CD4-positive, alpha-beta T cell treated with Interleukin-15 for 1 hour (primary cell): ENCODE measurements around the gene RC3H2.
"Not testable (repeated sequence)": the region's sequence is repeated elsewhere in the genome, so short reads cannot be mapped to it uniquely, and the experiment has no call there.

ENCODE experiments used
- DNase-seq: peaks from one replicate; pipeline ENCODE4 v3.0.0-alpha.2; 2020

RC3H2 gene

GRCh38 chr9:122837266-122837850, 67.8 kb downstream of the RC3H2 start:
- DNase-seq = no peak

- DNase-seq = no peak
These were observed 69.8 kb downstream of the RC3H2 start for GRCh38 chr9:122835313-122835731.

GRCh38 chr9:122832194-122832593, 73.0 kb downstream of the RC3H2 start:
- DNase-seq = no peak

GRCh38 chr9:122828965-122829284, 76.2 kb downstream of the RC3H2 start:
- DNase-seq = not testable (repeated sequence)

GRCh38 chr9:122827761-122828093, 77.4 kb downstream of the RC3H2 start:
- no peak for DNase-seq

- no peak for DNase-seq
These were observed 82.2 kb downstream of the RC3H2 start for GRCh38 chr9:122822938-122823337.

GRCh38 chr9:122822056-122822455, 83.1 kb downstream of the RC3H2 start:
- DNase-seq = no peak

- no peak for DNase-seq
These were observed 83.7 kb downstream of the RC3H2 start for GRCh38 chr9:122821278-122821943.

- DNase-seq = no peak
These were observed 84.7 kb downstream of the RC3H2 start for GRCh38 chr9:122820490-122820845.

GRCh38 chr9:122819791-122820489, 85.2 kb downstream of the RC3H2 start:
- no peak for DNase-seq

- DNase-seq = no peak
These were observed 85.8 kb downstream of the RC3H2 start for GRCh38 chr9:122819326-122819725.

GRCh38 chr9:122816163-122816867, 88.8 kb downstream of the RC3H2 start:
- peak; percentile 43 for DNase-seq

GRCh38 chr9:122815544-122815943, 89.6 kb downstream of the RC3H2 start:
- DNase-seq = no peak

- no peak for DNase-seq
These were observed 90.6 kb downstream of the RC3H2 start for GRCh38 chr9:122814545-122814944.

- no peak for DNase-seq
These were observed 92.4 kb downstream of the RC3H2 start for GRCh38 chr9:122812736-122813135.

GRCh38 chr9:122810306-122810946, 94.7 kb downstream of the RC3H2 start:
- peak; percentile 74 for DNase-seq

- DNase-seq = not testable (repeated sequence)
These were observed 95.9 kb downstream of the RC3H2 start for GRCh38 chr9:122809261-122809660.

- DNase-seq = no peak
These were observed 97.0 kb downstream of the RC3H2 start for GRCh38 chr9:122808141-122808540.

- DNase-seq = no peak
These were observed 97.8 kb downstream of the RC3H2 start for GRCh38 chr9:122807271-122807900.

GRCh38 chr9:122806661-122807060, 98.5 kb downstream of the RC3H2 start:
- no peak for DNase-seq

GRCh38 chr9:122800066-122801060, 104.8 kb downstream of the RC3H2 start, which contains the start of gene OR1K1:
Gene OR1K1 (plus strand): TSS chr9:122800123. CDS start chr9:122800123, 0 bp downstream.
- no peak for DNase-seq
